SH-SY5Y (cell line): ENCODE measurements around the gene RASL10B.

Experiments used
- GATA2 ChIP-seq: IDR thresholded peaks from 2 replicates; pipeline ENCODE4 v1.6.1; 2011; ENCODE audit warnings: mild to moderate bottlenecking, low read depth, low read length
- GATA3 ChIP-seq: IDR thresholded peaks from 2 replicates; pipeline ENCODE4 v1.6.1; 2011; ENCODE audit warnings: low read depth, mild to moderate bottlenecking, low read length, moderate library complexity

Gene RASL10B, protein sequence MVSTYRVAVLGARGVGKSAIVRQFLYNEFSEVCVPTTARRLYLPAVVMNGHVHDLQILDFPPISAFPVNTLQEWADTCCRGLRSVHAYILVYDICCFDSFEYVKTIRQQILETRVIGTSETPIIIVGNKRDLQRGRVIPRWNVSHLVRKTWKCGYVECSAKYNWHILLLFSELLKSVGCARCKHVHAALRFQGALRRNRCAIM

GRCh38 chr17:35731239-35731916 lies at the start of gene RASL10B:
TSS of gene RASL10B (plus strand) at chr17:35731639. CDS start at chr17:35735185, 3,546 bp downstream.
- no peak for TF ChIP-seq GATA3
- no peak for TF ChIP-seq GATA2

GRCh38 chr17:35683591-35683990 lies 47.8 kb upstream of the RASL10B start:
- TF ChIP-seq GATA2 (no peak), GATA3 (no peak)

- no peak for TF ChIP-seq GATA2
- no peak for TF ChIP-seq GATA3
These were observed 47.2 kb upstream of the RASL10B start for GRCh38 chr17:35684055-35684802.

- no peak for TF ChIP-seq GATA2
- no peak for TF ChIP-seq GATA3
These were observed 38.8 kb upstream of the RASL10B start for GRCh38 chr17:35692512-35693210.

- TF ChIP-seq GATA2 = no peak
- no peak for TF ChIP-seq GATA3
These were observed 37.8 kb upstream of the RASL10B start for GRCh38 chr17:35693662-35694061.

GRCh38 chr17:35694906-35695305 lies 36.5 kb upstream of the RASL10B start:
- TF ChIP-seq GATA2 (no peak), GATA3 (no peak)

DNA sequence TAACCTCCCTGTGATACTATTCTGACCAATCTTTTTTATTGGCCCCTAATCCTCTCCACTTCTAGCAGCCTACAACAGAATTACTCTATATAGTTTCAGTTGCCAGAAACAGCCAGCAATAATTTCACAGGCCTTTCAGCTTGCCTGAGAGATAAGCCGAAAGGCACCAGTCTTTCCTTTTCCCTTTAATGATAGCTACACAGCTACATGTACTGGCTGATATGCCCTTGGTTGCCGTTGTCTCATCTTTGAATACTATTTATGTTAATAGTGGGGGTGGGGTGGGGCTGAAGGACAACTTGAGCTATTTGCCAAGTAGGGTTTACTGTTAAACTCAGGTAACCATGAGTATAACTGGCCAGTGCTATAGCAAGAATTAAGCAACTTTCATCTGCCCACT lies 35.8 kb upstream of the RASL10B start:
- TF ChIP-seq GATA2 (no peak), GATA3 (no peak)

DNA sequence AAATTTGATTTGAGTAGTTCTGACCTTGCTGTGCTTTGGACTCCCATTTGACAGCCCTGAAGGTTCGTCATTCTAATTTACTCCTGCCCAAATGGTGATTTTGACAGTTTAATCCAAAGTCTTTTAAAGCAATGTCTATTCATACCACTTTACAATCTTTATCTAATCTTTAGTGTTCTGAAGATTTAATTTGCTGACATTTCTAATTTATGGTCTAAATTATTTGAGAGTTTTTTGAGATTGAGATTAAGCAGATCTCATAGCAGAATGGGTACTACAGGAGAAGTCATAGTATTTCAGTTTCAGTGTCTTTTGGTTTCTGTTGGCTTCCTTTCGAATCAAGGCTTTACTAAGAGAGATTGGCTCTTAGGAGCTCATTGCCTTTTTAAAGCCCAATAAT lies 32.6 kb upstream of the RASL10B start:
- TF ChIP-seq GATA3 = no peak
- TF ChIP-seq GATA2 = no peak

DNA sequence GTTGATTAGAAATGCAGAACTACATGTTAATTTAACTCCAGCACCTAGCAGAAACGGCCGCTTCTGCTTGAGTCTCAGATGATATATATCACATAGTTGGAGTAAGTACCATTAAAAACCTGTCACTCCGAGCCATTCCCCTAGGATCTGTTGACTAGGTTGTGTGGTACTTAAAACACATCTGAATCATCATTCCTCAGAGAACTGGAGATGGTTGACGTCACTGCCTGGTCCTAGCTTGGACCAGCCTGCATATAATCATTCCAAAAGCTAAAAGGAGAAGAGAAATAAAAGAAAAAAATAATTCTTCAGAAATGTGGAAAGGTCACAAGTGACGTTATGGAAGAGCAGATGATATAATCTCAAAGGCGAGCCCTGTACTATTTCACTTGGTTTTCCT lies 31.3 kb upstream of the RASL10B start:
- no peak for TF ChIP-seq GATA2
- TF ChIP-seq GATA3 = no peak

DNA sequence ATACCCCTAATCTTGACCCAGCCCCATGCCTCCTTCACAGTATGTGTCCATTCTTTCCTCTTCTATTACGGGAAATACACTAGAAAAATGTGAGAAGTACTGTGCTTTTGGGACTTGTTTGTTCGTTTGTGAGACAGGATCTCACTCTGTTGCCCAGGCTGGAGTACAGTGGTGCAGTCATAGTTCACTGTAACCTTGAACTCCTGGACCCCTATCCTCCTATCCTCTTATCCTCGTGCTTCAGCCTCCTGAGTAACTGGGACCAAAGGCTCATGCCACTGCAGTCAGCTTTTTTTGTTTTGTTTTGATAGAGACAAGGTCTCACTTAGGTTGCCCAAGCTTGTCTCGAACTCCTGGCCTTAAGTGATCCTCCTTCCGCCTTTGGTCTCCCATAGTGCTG lies 29.9 kb upstream of the RASL10B start:
- TF ChIP-seq GATA3 (no peak), GATA2 (no peak)

DNA sequence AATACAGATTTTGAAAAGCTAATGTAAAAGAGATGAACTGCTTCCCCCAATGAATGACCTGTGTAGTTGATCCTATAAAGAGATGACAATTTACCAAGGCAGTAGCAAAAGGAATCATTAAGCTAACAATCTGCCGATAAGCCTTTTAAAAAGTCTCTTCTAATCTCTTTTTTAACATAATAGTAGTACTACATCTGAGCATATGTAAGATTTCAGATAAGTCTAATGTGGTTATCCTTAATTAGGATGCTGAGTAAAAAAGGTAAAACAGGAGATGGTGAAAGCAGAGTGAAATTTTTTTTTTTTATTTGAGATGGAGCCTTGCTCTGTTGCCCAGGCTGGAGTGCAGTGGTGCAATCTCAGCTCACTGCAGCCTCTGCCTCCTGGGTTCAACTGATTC lies 26.2 kb upstream of the RASL10B start:
- TF ChIP-seq GATA2 (no peak), GATA3 (no peak)

- TF ChIP-seq GATA3 (no peak), GATA2 (no peak)
These were observed 25.7 kb upstream of the RASL10B start for GRCh38 chr17:35705705-35706104.

DNA sequence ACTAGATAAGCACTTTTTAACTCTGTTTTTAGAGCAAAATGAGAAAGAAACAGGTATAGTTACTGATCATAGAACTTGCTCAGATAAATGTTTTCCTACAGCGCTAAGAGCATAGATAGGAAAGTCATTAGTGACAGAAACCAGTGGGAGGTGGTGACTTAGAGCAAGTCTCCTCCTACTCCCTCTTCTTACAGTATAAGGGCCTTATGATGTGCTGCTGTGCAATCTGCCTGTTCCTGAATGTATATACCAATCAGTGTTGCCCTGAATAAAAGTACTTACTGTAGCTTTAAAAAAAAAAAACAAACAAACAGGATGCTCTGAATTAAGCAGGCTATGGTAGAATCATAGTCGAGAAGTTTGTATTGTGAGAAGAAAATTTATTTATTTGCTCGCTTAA lies 23.3 kb upstream of the RASL10B start:
- no peak for TF ChIP-seq GATA2
- no peak for TF ChIP-seq GATA3

GRCh38 chr17:35708951-35709350 lies 22.5 kb upstream of the RASL10B start:
- TF ChIP-seq GATA3 (no peak), GATA2 (no peak)

DNA sequence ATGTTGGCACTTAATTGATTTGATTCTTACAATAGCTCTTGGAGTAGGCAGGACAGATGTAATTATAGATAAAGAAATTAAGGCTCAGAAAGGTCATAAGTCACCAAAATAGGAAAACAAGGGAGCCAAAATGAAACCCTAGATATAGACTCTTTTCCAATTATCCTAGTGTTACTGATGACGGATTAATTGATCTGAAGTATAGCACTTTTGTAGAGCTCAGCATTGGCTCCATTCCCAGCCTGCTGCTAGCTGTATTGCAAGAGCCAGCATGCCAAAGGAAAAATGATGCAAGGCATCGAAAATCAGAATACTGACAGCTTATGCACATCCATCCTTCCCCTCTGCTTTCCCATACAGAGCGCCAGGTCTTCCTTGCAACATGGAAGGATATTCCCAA lies 21.6 kb upstream of the RASL10B start:
- no peak for TF ChIP-seq GATA3
- TF ChIP-seq GATA2 = no peak

GRCh38 chr17:35710950-35711349 lies 20.5 kb upstream of the RASL10B start:
- no peak for TF ChIP-seq GATA2
- TF ChIP-seq GATA3 = no peak
